Measurements from ENCODE around the gene EMX1. TPM values are rescaled to one million over a fixed set of nuclear protein-coding genes. Genes with fewer than 3 reads are reported as not detected.
A peak's percentile ranks its signal among the peaks of the same experiment; 100 is the strongest.

The EMX1 gene
- total RNA-seq, 4 donors from 2014 or later: 0.21 TPM; not detected in 3

DNA sequence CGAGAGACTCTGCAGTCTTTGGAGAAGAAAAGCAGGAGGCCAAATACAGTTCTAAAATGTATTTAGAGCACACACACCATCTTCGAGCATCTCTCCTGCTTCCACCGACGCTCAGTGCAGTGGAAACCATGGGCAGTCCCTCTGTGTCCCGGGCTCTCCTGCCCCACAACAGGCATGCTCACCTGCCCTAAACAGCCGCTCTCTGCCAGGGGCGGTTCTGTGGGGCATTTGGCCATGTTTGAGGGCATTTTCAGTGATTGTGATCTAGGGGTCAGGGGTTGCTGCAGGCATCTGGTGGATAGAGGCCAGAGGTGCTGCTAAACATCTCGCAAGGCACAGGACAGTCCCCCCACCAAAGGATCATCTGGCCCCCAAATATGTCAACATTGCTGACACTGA, 55.8 kb downstream of the EMX1 start:
- intact Hi-C loops (cut with DNase I; ENCODE audit: low total_unique reads): no loop called here
- H3K9me3 ChIP-seq: no peaks in the 10 kb centered on the region
- H3K4me3 ChIP-seq: no peak overlapping the region
- H3K36me3 ChIP-seq: no peaks in the 10 kb centered on the region
- H3K27me3 ChIP-seq: no peaks in the 10 kb centered on the region
- no peak overlapping the region for H3K27ac ChIP-seq
- TF ChIP-seq, protein P1, sequence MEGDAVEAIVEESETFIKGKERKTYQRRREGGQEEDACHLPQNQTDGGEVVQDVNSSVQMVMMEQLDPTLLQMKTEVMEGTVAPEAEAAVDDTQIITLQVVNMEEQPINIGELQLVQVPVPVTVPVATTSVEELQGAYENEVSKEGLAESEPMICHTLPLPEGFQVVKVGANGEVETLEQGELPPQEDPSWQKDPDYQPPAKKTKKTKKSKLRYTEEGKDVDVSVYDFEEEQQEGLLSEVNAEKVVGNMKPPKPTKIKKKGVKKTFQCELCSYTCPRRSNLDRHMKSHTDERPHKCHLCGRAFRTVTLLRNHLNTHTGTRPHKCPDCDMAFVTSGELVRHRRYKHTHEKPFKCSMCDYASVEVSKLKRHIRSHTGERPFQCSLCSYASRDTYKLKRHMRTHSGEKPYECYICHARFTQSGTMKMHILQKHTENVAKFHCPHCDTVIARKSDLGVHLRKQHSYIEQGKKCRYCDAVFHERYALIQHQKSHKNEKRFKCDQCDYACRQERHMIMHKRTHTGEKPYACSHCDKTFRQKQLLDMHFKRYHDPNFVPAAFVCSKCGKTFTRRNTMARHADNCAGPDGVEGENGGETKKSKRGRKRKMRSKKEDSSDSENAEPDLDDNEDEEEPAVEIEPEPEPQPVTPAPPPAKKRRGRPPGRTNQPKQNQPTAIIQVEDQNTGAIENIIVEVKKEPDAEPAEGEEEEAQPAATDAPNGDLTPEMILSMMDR (IDR thresholded peaks at IDR 0.05): no peak
- TF ChIP-seq POLR2A (IDR thresholded peaks at IDR 0.05): no peak
- no peak for DNase-seq
- H3K4me1 ChIP-seq: no peaks in the 10 kb centered on the region

DNA sequence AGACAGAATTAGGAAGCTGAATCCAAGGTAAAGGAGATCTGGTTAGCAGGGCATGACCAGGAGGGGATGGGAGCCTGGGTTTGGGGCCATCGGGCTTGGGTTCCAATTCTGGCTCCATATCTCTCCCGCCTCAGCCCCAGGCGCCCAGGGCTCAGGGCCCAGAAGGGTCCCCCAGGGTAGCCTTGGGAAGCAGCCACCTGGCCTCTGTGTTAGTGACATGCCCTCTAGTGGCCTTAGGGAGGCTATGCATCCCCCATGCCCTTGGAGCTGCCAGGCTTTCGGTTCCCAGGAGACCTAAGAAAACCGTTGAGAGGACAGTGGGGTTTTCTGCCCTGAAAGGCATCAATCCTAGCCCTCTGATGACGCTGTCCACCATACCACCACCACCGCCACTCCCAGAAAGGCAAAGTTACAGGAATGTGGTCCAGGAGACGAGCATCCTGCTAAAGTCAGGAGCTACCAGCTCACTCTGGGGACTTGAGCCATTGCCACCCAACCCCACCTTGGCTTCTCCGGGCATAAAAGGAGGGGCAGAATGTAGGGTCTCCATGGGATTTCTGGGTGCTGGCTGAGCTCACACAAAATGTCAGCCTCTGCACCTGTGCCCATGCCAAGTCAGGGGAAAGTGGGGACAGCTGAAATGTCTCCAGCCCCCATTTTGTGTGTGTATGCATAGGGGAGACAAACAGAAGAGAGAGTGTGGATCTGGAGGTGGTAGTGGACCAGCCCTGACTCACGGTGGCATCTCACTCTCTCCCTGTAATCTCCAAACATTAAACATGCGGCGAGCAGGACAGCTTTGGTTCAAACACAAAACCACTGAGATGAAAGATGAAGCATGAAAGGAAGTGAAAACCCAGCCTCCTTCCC, 56.5 kb downstream of the EMX1 start:
- intact Hi-C loops (cut with DNase I; ENCODE audit: low total_unique reads): no loop called here
- TF ChIP-seq POLR2A (IDR thresholded peaks at IDR 0.05): no peak
- TF ChIP-seq, protein P1 (IDR thresholded peaks at IDR 0.05): peak in 3 of 4 experiments; percentile 17 to 46 (median 36)
- Histone ChIP-seq H3K27me3 (no peaks in the 10 kb centered on the region), H3K9me3 (no peaks in the 10 kb centered on the region), H3K27ac (no peak overlapping the region), H3K36me3 (no peaks in the 10 kb centered on the region), H3K4me3 (no peak overlapping the region), H3K4me1 (no peaks in the 10 kb centered on the region)
- DNase-seq: no peak

DNA sequence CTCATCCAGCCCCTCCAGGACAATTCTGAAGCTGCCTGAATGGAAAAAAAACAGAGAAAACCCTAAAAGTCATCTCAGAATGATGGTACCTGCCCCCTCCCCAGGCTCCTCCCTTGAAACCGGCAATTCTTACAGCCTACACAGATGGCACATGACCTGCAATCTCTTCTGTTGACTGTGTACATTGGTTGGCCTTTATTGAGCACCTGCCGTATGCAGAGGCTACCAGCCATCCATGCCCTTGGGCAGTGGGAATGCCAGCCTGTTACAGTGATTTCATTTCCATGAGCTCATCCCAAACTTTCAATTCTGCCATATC, 57.1 kb downstream of the EMX1 start:
- no peak overlapping the region for H3K27ac ChIP-seq
- H3K4me1 ChIP-seq: no peaks in the 10 kb centered on the region
- intact Hi-C loops (cut with DNase I; ENCODE audit: low total_unique reads): no loop called here
- no peaks in the 10 kb centered on the region for H3K27me3 ChIP-seq
- DNase-seq: no peak
- no peak overlapping the region for H3K4me3 ChIP-seq
- H3K36me3 ChIP-seq: no peaks in the 10 kb centered on the region
- TF ChIP-seq, protein P1 (IDR thresholded peaks at IDR 0.05): no peak
- no peak for TF ChIP-seq POLR2A (IDR thresholded peaks at IDR 0.05)
- H3K9me3 ChIP-seq: no peaks in the 10 kb centered on the region

DNA sequence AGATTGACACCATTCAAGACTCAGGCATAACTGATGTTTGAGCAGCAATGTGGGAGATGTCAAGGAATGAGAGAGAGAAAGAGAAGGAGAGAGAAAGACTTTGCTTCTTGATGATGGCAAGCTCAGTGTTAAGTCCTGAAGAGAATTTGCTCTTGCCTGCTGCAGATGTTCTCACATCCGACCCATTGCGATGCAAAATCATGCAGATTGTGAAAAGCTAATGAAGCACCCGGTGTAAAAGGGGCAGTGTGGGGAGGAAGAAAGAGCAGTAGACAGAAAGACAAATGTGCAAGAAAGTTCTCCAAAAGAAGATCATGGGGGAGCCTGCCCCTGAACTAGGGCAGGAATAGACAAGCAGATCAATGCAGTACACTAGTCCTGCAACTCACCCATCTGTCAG, 57.7 kb downstream of the EMX1 start:
- TF ChIP-seq, protein P1 (IDR thresholded peaks at IDR 0.05): no peak
- no peak for TF ChIP-seq POLR2A (IDR thresholded peaks at IDR 0.05)
- Histone ChIP-seq H3K36me3 (no peaks in the 10 kb centered on the region), H3K27ac (no peak overlapping the region), H3K4me3 (no peak overlapping the region), H3K9me3 (no peaks in the 10 kb centered on the region), H3K27me3 (no peaks in the 10 kb centered on the region), H3K4me1 (no peaks in the 10 kb centered on the region)
- intact Hi-C loops (cut with DNase I; ENCODE audit: low total_unique reads): no loop called here
- DNase-seq: no peak

DNA sequence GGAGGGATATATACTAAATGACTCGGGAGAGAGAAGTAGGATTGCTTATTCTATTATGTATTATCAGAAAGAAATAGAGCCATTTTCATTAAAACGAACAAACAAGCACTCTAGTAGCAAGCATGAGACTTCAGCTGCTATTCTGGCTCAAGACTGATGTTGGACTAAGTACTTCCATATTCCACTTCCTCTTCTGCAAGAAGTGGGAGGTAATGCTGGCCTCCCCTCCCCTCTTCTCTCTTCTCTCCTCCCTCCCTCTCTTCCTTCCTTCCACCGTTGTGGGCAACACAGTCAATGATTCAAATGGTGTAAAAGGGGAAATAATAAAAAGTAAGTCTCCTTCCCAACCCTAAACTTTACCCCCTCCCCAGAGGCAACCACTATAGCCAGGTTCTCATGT, 62.6 kb downstream of the EMX1 start:
- Histone ChIP-seq H3K4me1 (no peaks in the 10 kb centered on the region), H3K4me3 (no peak overlapping the region), H3K36me3 (no peaks in the 10 kb centered on the region), H3K27ac (no peak overlapping the region), H3K27me3 (no peaks in the 10 kb centered on the region), H3K9me3 (no peaks in the 10 kb centered on the region)
- no peak for TF ChIP-seq POLR2A (IDR thresholded peaks at IDR 0.05)
- TF ChIP-seq, protein P1 (IDR thresholded peaks at IDR 0.05): no peak
- DNase-seq: no peak
- intact Hi-C loops (cut with DNase I; ENCODE audit: low total_unique reads): no loop called here
